ENCODE measurements around the gene RFC5.
"Not testable (repeated sequence)": the region's sequence is repeated elsewhere in the genome, so short reads cannot be mapped to it uniquely, and the experiment has no call there.

The RFC5 gene

DNA sequence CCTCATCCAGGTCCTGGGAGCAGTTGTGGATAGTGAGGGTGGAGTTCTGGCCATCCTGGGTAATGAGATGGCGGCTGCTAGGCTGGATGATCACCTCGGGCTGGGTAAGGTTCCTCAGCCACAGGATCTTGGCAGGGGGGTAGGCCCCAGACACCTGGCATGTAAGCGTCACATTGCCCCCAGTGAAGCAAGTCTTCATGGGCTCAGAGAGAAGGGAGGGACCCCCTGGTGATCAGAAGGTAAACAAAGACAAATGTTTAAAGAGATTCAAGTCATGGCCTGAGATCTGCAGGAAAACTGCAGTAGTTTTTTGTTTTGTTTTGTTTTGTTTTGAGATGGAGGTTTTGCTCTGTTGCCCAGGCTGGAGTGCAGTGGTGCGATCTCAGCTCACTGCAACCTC, 57.3 kb downstream of the RFC5 start:
- DNase-seq (ENCODE audit: low read depth in 2 of 3, low spot score in 1 of 3), result no peak

DNA sequence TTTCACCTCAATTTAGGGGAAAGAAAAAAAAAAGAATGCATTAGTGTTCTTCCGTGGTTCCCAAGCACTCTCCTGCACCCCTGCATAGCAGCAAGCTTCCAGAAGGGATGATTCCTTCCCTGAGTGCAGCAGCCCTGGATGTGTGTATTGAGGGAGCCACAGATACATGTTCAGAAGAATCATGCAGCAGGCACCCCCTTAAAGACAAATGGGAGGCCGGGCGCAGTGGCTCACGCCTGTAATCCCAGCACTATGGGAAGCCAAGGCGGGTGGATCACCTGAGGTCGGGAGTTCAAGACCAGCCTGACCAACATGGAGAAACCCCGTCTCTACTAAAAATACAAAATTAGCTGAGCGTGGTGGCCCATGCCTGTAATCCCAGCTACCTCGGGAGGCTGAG, 65.0 kb downstream of the RFC5 start:
- DNase-seq (ENCODE audit: low read depth in 2 of 3, low spot score in 1 of 3), result not testable (repeated sequence)
